ENCODE measurements around the gene SIRT6.
"Not testable (repeated sequence)": the region's sequence is repeated elsewhere in the genome, so short reads cannot be mapped to it uniquely, and the experiment has no call there.

DNA sequence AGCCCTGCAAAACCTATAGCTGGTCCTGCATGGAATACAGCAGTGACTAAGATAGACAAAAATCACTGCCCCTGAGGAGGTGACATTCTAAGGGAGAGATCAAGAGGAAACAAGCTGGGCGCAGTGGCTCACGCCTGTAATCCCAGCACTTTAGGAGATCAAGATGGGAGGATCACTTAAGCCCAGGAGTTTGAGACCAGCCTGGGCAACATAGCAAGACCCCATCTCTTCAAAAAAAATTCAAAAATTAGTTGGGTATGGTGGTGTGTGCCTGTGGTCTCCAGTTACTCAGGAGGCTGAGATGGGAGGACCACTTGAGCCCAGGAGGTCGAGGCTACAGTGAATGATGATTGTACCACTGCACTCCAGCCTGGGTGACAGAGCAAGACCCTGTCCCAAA lies 10.2 kb upstream of the SIRT6 start:
- TF ChIP-seq, protein P1, sequence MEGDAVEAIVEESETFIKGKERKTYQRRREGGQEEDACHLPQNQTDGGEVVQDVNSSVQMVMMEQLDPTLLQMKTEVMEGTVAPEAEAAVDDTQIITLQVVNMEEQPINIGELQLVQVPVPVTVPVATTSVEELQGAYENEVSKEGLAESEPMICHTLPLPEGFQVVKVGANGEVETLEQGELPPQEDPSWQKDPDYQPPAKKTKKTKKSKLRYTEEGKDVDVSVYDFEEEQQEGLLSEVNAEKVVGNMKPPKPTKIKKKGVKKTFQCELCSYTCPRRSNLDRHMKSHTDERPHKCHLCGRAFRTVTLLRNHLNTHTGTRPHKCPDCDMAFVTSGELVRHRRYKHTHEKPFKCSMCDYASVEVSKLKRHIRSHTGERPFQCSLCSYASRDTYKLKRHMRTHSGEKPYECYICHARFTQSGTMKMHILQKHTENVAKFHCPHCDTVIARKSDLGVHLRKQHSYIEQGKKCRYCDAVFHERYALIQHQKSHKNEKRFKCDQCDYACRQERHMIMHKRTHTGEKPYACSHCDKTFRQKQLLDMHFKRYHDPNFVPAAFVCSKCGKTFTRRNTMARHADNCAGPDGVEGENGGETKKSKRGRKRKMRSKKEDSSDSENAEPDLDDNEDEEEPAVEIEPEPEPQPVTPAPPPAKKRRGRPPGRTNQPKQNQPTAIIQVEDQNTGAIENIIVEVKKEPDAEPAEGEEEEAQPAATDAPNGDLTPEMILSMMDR (IDR thresholded peaks at IDR 0.05): not testable (repeated sequence)
- not testable (repeated sequence) for TF ChIP-seq POLR2A (IDR thresholded peaks at IDR 0.05); POLR2AphosphoS5 (IDR thresholded peaks at IDR 0.05; ENCODE audit: insufficient read depth in 1 of 2, low read depth in 1 of 2)
